ENCODE measurements around the gene MDK.

GRCh38 chr11:46362156-46363030 lies 19.1 kb upstream of the MDK start:
- TF ChIP-seq RAD21 (IDR thresholded peaks at IDR 0.05) (no peak), ATF3 (IDR thresholded peaks at IDR 0.05) (no peak)
